HepG2 (cell line): Measurements from ENCODE around the gene ANKS1A. TPM values are rescaled to one million over a fixed set of nuclear protein-coding genes. Genes with fewer than 3 reads are reported as not detected.

Experiments
- ATAC-seq: fragments of 200-7000 bp; cut with Tn5 transposase; 3 replicates; pipeline ENCODE4 v1.9.1; 2020; ENCODE audit warnings: mild to moderate bottlenecking, moderate library complexity
- BruUV-seq: library from RNA; stranded (reverse); fragments of 400-500 nt; replicated peaks from 2 replicates; lab custom pipeline; 2021; lab: Mats Ljungman, UMichigan
- CTCF ChIA-PET: fragments of 300-600 bp; formaldehyde crosslinking; extraction: SDS; loops from one replicate; lab custom pipeline; 2021; ENCODE audit warnings: low total read pairs, inconsistent platforms, low intra/inter-chr PET ratio; lab: Yijun Ruan, JAX
- POLR2A ChIA-PET: fragments of 350-600 bp; sonication (Branson Sonifier 250); formaldehyde crosslinking; loops from one replicate; lab custom pipeline; 2020; ENCODE audit warnings: antibody characterized with exemption, inconsistent platforms; lab: Yijun Ruan, JAX
- DNase-seq: peaks from one replicate; pipeline ENCODE4 v3.0.0-alpha.2; 2015; ENCODE audit warnings: low spot score
- FAIRE-seq: peaks from 3 replicates; lab custom pipeline; 2011; peaks lifted over from hg19 to GRCh38; lab: Jason Lieb, UNC
- H2AFZ ChIP-seq: one replicate; pipeline ENCODE4 v1.6.1; 2011; ENCODE audit warnings: low read length, inconsistent platforms
- H3K27ac ChIP-seq: fragments of 300-600 bp; 3 replicates; pipeline ENCODE4 v1.8.0; 2011; ENCODE audit warnings: mixed run types, mild to moderate bottlenecking, mixed read lengths, low read length, inconsistent platforms; ENCODE audit not compliant: insufficient read depth; ENCODE audit errors: extremely low read length
- H3K27me3 ChIP-seq, 2 experiments: fragments of 200-600 bp in 1 of 2; 2 replicates in 1 of 2; 3 replicates in 1 of 2; pipeline versions ENCODE4 v1.6.0 to v1.8.0; 2011; ENCODE audit warnings: low read length in 2 of 2, mild to moderate bottlenecking in 2 of 2, moderate library complexity in 2 of 2, inconsistent platforms in 1 of 2; ENCODE audit not compliant: insufficient read depth in 2 of 2, control insufficient read depth in 1 of 2
- H3K36me3 ChIP-seq, 2 experiments: fragments of 200-600 bp in 1 of 2; replicated peaks in 1 of 2; 2 replicates in 1 of 2; 3 replicates in 1 of 2; pipeline versions ENCODE4 v1.5.1 to v1.8.0; 2011; ENCODE audit warnings: low read length in 2 of 2, inconsistent platforms in 1 of 2; ENCODE audit not compliant: insufficient read depth in 2 of 2, control insufficient read depth in 1 of 2
- H3K4me1 ChIP-seq: 2 replicates; pipeline ENCODE4 v1.5.1; 2012; ENCODE audit warnings: low read length, inconsistent platforms; ENCODE audit not compliant: insufficient read depth
- H3K4me2 ChIP-seq: 2 replicates; pipeline ENCODE4 v1.6.0; 2011; ENCODE audit warnings: low read depth, low read length, inconsistent platforms
- H3K4me3 ChIP-seq, 3 experiments: fragments of 200-600 bp in 1 of 3; sonication (generic), shearing (Covaris generic) in 1 of 3; replicated peaks in 1 of 3; 2 replicates each; pipeline ENCODE4 v1.5.1; 2011 to 2016; ENCODE audit warnings: low read length in 3 of 3, inconsistent platforms in 2 of 3, low read depth in 2 of 3, mild to moderate bottlenecking in 2 of 3, control low read depth in 1 of 3, mixed read lengths in 1 of 3; ENCODE audit not compliant: insufficient read depth in 1 of 3
- H3K79me2 ChIP-seq: one replicate; pipeline ENCODE4 v1.6.1; 2011; ENCODE audit warnings: low read length, inconsistent platforms; ENCODE audit not compliant: insufficient read depth
- H3K9ac ChIP-seq: 2 replicates; pipeline ENCODE4 v1.6.0; 2011; ENCODE audit warnings: mild to moderate bottlenecking, low read depth, low read length, inconsistent platforms; ENCODE audit not compliant: insufficient read depth
- H3K9me3 ChIP-seq: 2 replicates; pipeline ENCODE4 v1.5.1; 2012; ENCODE audit warnings: mild to moderate bottlenecking, low read length
- H4K20me1 ChIP-seq: 2 replicates; pipeline ENCODE4 v1.6.0; 2011; ENCODE audit warnings: inconsistent platforms, mild to moderate bottlenecking, low read length, moderate library complexity; ENCODE audit not compliant: insufficient read depth
- ASH2L ChIP-seq: fragments of 300-600, 200-600 bp; sonication (generic); IDR thresholded peaks from 2 replicates; pipeline ENCODE4 v1.7.0; 2017; ENCODE audit warnings: low read depth, mild to moderate bottlenecking, moderate library complexity, mixed read lengths, low read length; ENCODE audit not compliant: insufficient read length
- GZF1 ChIP-seq: sonication (generic); formaldehyde crosslinking; IDR thresholded peaks from 2 replicates; pipeline ENCODE4 v1.5.1; 2020; ENCODE audit warnings: mild to moderate bottlenecking, missing genetic modification reagents
- HDAC6 ChIP-seq: fragments of 200-600 bp; sonication (generic); IDR thresholded peaks from 2 replicates; pipeline ENCODE4 v1.7.0; 2017; ENCODE audit warnings: mild to moderate bottlenecking, antibody characterized with exemption, low read length, low read depth
- JUND ChIP-seq: sonication (generic); formaldehyde crosslinking; IDR thresholded peaks from 2 replicates; pipeline ENCODE4 v1.8.0; 2022; ENCODE audit warnings: mild to moderate bottlenecking, missing genetic modification reagents
- SMAD3 ChIP-seq: sonication (generic); formaldehyde crosslinking; IDR thresholded peaks from 2 replicates; pipeline ENCODE4 v1.4.0; 2020; ENCODE audit warnings: missing genetic modification reagents
- SMC3 ChIP-seq: IDR thresholded peaks from 2 replicates; pipeline ENCODE4 v1.6.1; 2011; ENCODE audit warnings: low read length, improper control_type of control experiment
- TGIF2 ChIP-seq: IDR thresholded peaks from 2 replicates; pipeline ENCODE4 v1.6.1; 2016; ENCODE audit warnings: control low read depth, missing compliant biosample characterization
- WIZ ChIP-seq: sonication (generic); formaldehyde crosslinking; IDR thresholded peaks from 2 replicates; pipeline ENCODE4 v1.5.1; 2020; ENCODE audit warnings: mild to moderate bottlenecking, missing genetic modification reagents
- ZBED4 ChIP-seq: sonication (generic); formaldehyde crosslinking; IDR thresholded peaks from 2 replicates; pipeline ENCODE4 v1.4.0; 2020; ENCODE audit warnings: missing genetic modification reagents, borderline replicate concordance
- ZBTB33 ChIP-seq: sonication (generic); formaldehyde crosslinking; IDR thresholded peaks from 2 replicates; pipeline ENCODE4 v1.4.0; 2020; ENCODE audit warnings: missing genetic modification reagents
- ZBTB37 ChIP-seq: sonication (generic); formaldehyde crosslinking; IDR thresholded peaks from 2 replicates; pipeline ENCODE4 v1.4.0; 2020; ENCODE audit warnings: mild to moderate bottlenecking, missing genetic modification reagents
- ZSCAN21 ChIP-seq: sonication (generic); formaldehyde crosslinking; IDR thresholded peaks from 2 replicates; pipeline ENCODE4 v1.8.0; 2022; ENCODE audit warnings: mild to moderate bottlenecking, missing genetic modification reagents, moderate library complexity, borderline replicate concordance
- WGBS: methylation state at CpG from one replicate; pipeline ENCODE4 v1.1.6; 2017; ENCODE audit warnings: low lambda C conversion rate; 5-methylcytosine and 5-hydroxymethylcytosine counted together
- in situ Hi-C: cut with HindIII; loops from 2 replicates; pipeline ENCODE4 v1.10.0; 2017; ENCODE audit warnings: low pct_unique_long_range_greater_than_20kb; ENCODE audit not compliant: extremely low pct_ligation_motif_present
- intact Hi-C: fragments of 100-400 bp; cut with micrococcal nuclease; formaldehyde crosslinking; loops from one replicate; pipeline ENCODE4 v1.10.0; 2022; ENCODE audit not compliant: unreplicated experiment
- polyA plus RNA-seq, 8 experiments: library from polyadenylated mRNA; depleted of rRNA in 3 of 8; stranded (reverse) in 7 of 8; unstranded in 1 of 8; fragments of >200 nt; fragmentation: Illumina TruSeq in 4 of 8; extraction: Trizol in 4 of 8; gene quantifications; 2 replicates each; pipeline versions ENCODE4 v1.2.1 to v1.2.3, GENCODE V29; 2011 to 2016; ENCODE audit warnings: low read depth in 4 of 8, missing spikeins in 1 of 8, mixed read lengths in 1 of 8; ENCODE audit not compliant: insufficient read depth in 1 of 8
- total RNA-seq, 5 experiments: library from RNA; depleted of rRNA; stranded (reverse); fragments of >200 nt; fragmentation: Illumina TruSeq; extraction: Trizol; gene quantifications; 2 replicates each; pipeline ENCODE4 v1.2.3, GENCODE V29; 2016; ENCODE audit warnings: low read depth in 1 of 5
- TF ChIP-seq, protein P1 (sequence below): sonication (generic); formaldehyde crosslinking; IDR thresholded peaks from 2 replicates; pipeline ENCODE4 v1.4.0; 2020; ENCODE audit warnings: missing genetic modification reagents
- TF ChIP-seq, protein P2 (sequence below): sonication (generic); formaldehyde crosslinking; IDR thresholded peaks from 2 replicates; pipeline ENCODE4 v1.8.1; 2023; ENCODE audit warnings: mild to moderate bottlenecking, moderate library complexity, missing genetic modification reagents

The ANKS1A gene
- total and polyA plus RNA-seq, 2 of the 13 experiments (the other 11 are each of a cell fraction or from before 2014, with no cell fraction given): 7.2 to 15.1 TPM

GRCh38 chr6:34900321-34901031 lies 11.4 kb downstream of the ANKS1A start (continued):
- no peak for TF ChIP-seq ZBED4

GRCh38 chr6:34901930-34902329 lies 12.9 kb downstream of the ANKS1A start:
- H3K27ac ChIP-seq: no peak overlapping the region
- intact Hi-C loops (no loop called here), in situ Hi-C loops (no loop called here)
- ATAC-seq (no peak), FAIRE-seq (no peak), DNase-seq (no peak)
- H3K27me3 ChIP-seq: no peaks in the 10 kb centered on the region
- no peaks in the 10 kb centered on the region for H3K9me3 ChIP-seq
- H3K4me2 ChIP-seq: no peak overlapping the region
- no peak overlapping the region for H3K4me3 ChIP-seq
- 95% methylated on average over 5 of the region's 5 CpGs for WGBS
- H3K9ac ChIP-seq: no peak overlapping the region
- no peak overlapping the region for H2AFZ ChIP-seq
- CTCF ChIA-PET: no interaction called here
- peaks cover 20% of the 10 kb centered on the region for H3K79me2 ChIP-seq
- H4K20me1 ChIP-seq: 0 out of 2 replicates have a peak, but pooled peaks cover 3% of the 10 kb centered on the region
- no TSS peak for BruUV-seq
- 0 out of 5 replicates have a peak, but pooled peaks cover 0 to 2% of the 10 kb centered on the region in 2 experiments for H3K36me3 ChIP-seq
- peaks cover 41% of the 10 kb centered on the region for H3K4me1 ChIP-seq
- POLR2A ChIA-PET: interaction anchor here (1.5 kb wide), 1 partner anchor 14 kb away, joined by 8 read pairs; the partner anchor contains the start of gene TAF11
- no peak for TF ChIP-seq HDAC6
- TF ChIP-seq, protein P1, sequence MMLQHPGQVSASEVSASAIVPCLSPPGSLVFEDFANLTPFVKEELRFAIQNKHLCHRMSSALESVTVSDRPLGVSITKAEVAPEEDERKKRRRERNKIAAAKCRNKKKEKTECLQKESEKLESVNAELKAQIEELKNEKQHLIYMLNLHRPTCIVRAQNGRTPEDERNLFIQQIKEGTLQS (CRISPR knock-in tag): no peak
- TF ChIP-seq GZF1 (CRISPR knock-in tag): no peak
- no peak for TF ChIP-seq ZSCAN21 (CRISPR knock-in tag)
- no peak for TF ChIP-seq SMAD3 (CRISPR knock-in tag)
- no peak for TF ChIP-seq JUND (CRISPR knock-in tag)
- TF ChIP-seq ASH2L: no peak
- TF ChIP-seq, protein P2, sequence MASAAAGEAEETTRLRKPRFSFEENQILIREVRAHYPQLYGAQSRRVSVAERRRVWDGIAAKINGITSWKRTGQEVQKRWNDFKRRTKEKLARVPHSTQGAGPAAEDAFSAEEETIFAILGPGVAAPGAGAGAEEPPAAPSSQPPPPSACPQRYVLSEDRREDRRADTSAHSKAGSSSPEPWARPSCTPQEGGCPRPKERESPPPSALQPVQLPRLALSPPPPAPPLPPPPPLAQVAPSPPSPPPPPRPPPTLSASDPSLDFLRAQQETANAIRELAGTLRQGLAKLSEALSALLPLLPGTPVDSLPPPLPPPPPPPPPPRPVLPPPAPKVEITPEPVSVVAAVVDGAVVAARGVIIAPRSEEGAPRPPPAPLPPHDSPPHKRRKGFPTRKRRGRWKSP: no peak
- TF ChIP-seq TGIF2 (CRISPR knock-in tag): no peak
- TF ChIP-seq SMC3: no peak
- no peak for TF ChIP-seq WIZ (CRISPR knock-in tag)
- TF ChIP-seq ZBTB37: no peak
- no peak for TF ChIP-seq ZBTB33 (CRISPR knock-in tag)
